HL-60 (cell line): Measurements from ENCODE around the gene PAOX.
"Not testable (repeated sequence)": the region's sequence is repeated elsewhere in the genome, so short reads cannot be mapped to it uniquely, and the experiment has no call there.

Source experiments
- DNase-seq, 2 experiments: peaks; one replicate each; pipeline ENCODE4 v3.0.0-alpha.2; 2010 to 2020; ENCODE audit warnings: low read depth in 1 of 2, low spot score in 1 of 2
- H3K27ac ChIP-seq: fragments of 250-450 bp; sonication (Bioruptor Pico); replicated peaks from 2 replicates; pipeline ENCODE4 v1.5.1; 2020; ENCODE audit warnings: mild to moderate bottlenecking, moderate library complexity
- H3K27me3 ChIP-seq: fragments of 250-450 bp; sonication (Bioruptor Pico); 2 replicates; pipeline ENCODE4 v1.5.1; 2021; ENCODE audit warnings: mild to moderate bottlenecking, moderate library complexity; ENCODE audit not compliant: insufficient read depth, poor library complexity, severe bottlenecking
- H3K4me3 ChIP-seq: replicated peaks from 2 replicates; pipeline ENCODE4 v1.5.1; 2011; ENCODE audit warnings: mild to moderate bottlenecking, control low read depth, low read length; ENCODE audit not compliant: insufficient read depth
- CTCF ChIP-seq: IDR thresholded peaks from one replicate; pipeline ENCODE4 v1.5.1; 2011; ENCODE audit warnings: low read length, control low read depth, inconsistent platforms; ENCODE audit not compliant: insufficient read depth
- GABPA ChIP-seq: IDR thresholded peaks from 2 replicates; pipeline ENCODE4 v1.6.1; 2012; ENCODE audit warnings: low read depth
- POLR2AphosphoS5 ChIP-seq: IDR thresholded peaks from 2 replicates; pipeline ENCODE4 v1.6.1; 2012; ENCODE audit warnings: low read depth
- REST ChIP-seq: IDR thresholded peaks from 2 replicates; pipeline ENCODE4 v1.6.1; 2012; ENCODE audit warnings: low read depth; ENCODE audit not compliant: insufficient replicate concordance
- SPI1 ChIP-seq: IDR thresholded peaks from 2 replicates; pipeline ENCODE4 v1.6.1; 2012; ENCODE audit warnings: low read depth, mild to moderate bottlenecking, borderline replicate concordance

Gene PAOX

GRCh38 chr10:133366130-133366478 is 13.0 kb upstream of the PAOX start:
- no peak for TF ChIP-seq POLR2AphosphoS5
- no peak for TF ChIP-seq CTCF
- no peak for DNase-seq
- H3K27ac ChIP-seq, result no peak overlapping the region
- no peaks in the 10 kb centered on the region for H3K27me3 ChIP-seq
- H3K4me3 ChIP-seq, result no peak overlapping the region

GRCh38 chr10:133366751-133367150 is 12.3 kb upstream of the PAOX start:
- no peak for DNase-seq
- Histone ChIP-seq H3K27ac (no peak overlapping the region), H3K4me3 (no peak overlapping the region), H3K27me3 (no peaks in the 10 kb centered on the region)
- TF ChIP-seq REST, result no peak
- TF ChIP-seq SPI1, result no peak
- TF ChIP-seq GABPA, result no peak
- TF ChIP-seq POLR2AphosphoS5, result no peak
- no peak for TF ChIP-seq CTCF

GRCh38 chr10:133367461-133367860 is 11.6 kb upstream of the PAOX start:
- DNase-seq, H3K4me3 ChIP-seq, H3K27me3 ChIP-seq, H3K27ac ChIP-seq: not testable (repeated sequence)

- TF ChIP-seq REST (no peak), POLR2AphosphoS5 (no peak), CTCF (no peak), SPI1 (no peak), GABPA (no peak)
- DNase-seq, result no peak
- H3K27ac ChIP-seq, result no peak overlapping the region
- no peak overlapping the region for H3K4me3 ChIP-seq
- H3K27me3 ChIP-seq, result no peaks in the 10 kb centered on the region
These were observed 10.9 kb upstream of the PAOX start for GRCh38 chr10:133368153-133368552.
